GM19372 (cell line): ENCODE measurements around the gene LHX3.

ENCODE experiments used
- ATAC-seq: cut with Tn5 transposase; IDR thresholded peaks from one replicate; pipeline ENCODE4 v1.9.1; 2021; ENCODE audit warnings: mild to moderate bottlenecking, low read depth, moderate library complexity; ENCODE audit not compliant: unreplicated experiment

Gene LHX3

GRCh38 chr9:136209786-136210185, 4.9 kb upstream of the LHX3 start:
- ATAC-seq, result no peak

- no peak for ATAC-seq
These were observed 4.3 kb upstream of the LHX3 start for GRCh38 chr9:136209232-136209631.

- ATAC-seq, result no peak
These were observed 3.7 kb upstream of the LHX3 start for GRCh38 chr9:136208675-136209074.

GRCh38 chr9:136207616-136208015, 2.7 kb upstream of the LHX3 start:
- ATAC-seq, result no peak

- ATAC-seq, result no peak
These were observed 1.8 kb upstream of the LHX3 start for GRCh38 chr9:136206602-136207275.

GRCh38 chr9:136205707-136205992, 722 bp upstream of the LHX3 start:
- no peak for ATAC-seq

GRCh38 chr9:136204145-136204805, 653 bp downstream of the LHX3 start:
- no peak for ATAC-seq

GRCh38 chr9:136203408-136204144, 1.4 kb downstream of the LHX3 start:
- no peak for ATAC-seq

- ATAC-seq, result no peak
These were observed 2.2 kb downstream of the LHX3 start for GRCh38 chr9:136202454-136203407.

GRCh38 chr9:136201609-136202453, 3.1 kb downstream of the LHX3 start:
- ATAC-seq, result no peak

GRCh38 chr9:136201174-136201573, 3.8 kb downstream of the LHX3 start:
- ATAC-seq, result no peak

GRCh38 chr9:136200424-136200823, 4.5 kb downstream of the LHX3 start:
- ATAC-seq, result no peak

GRCh38 chr9:136199391-136200288, 5.3 kb downstream of the LHX3 start:
- ATAC-seq, result no peak

GRCh38 chr9:136198605-136199083, 6.3 kb downstream of the LHX3 start:
- ATAC-seq, result no peak

- no peak for ATAC-seq
These were observed 6.9 kb downstream of the LHX3 start for GRCh38 chr9:136197930-136198604.

GRCh38 chr9:136197084-136197875, 7.6 kb downstream of the LHX3 start:
- no peak for ATAC-seq

GRCh38 chr9:136196404-136197083, 8.4 kb downstream of the LHX3 start:
- ATAC-seq, result no peak
